Stomach (tissue), 9 donors: ENCODE measurements around the gene FERMT1. TPM values are rescaled to one million over a fixed set of nuclear protein-coding genes. Genes with fewer than 3 reads are reported as not detected.
"Not testable (repeated sequence)": the region's sequence is repeated elsewhere in the genome, so short reads cannot be mapped to it uniquely, and the experiment has no call there.

Experiments
- DNase-seq, 2 donors: peaks; one replicate each; pipeline versions ENCODE4 v3.0.0 to v3.0.0-alpha.2; 2013 to 2019
- H3K27ac ChIP-seq, 5 donors: fragments of 200-600 bp in 4 of 5; sonication (generic) in 4 of 5; one replicate each; pipeline ENCODE4 v1.5.1; 2013 to 2019; ENCODE audit warnings: mild to moderate bottlenecking in 1 of 5, moderate library complexity in 1 of 5
- H3K27me3 ChIP-seq, 3 donors: fragments of 200-600 bp; sonication (generic); one replicate each; pipeline ENCODE4 v1.5.1; 2017 to 2019; ENCODE audit warnings: mixed run types in 1 of 3
- H3K36me3 ChIP-seq, 4 donors: fragments of 200-600 bp; sonication (generic); 1 replicate in 3 of 4; 2 replicates in 1 of 4; pipeline ENCODE4 v1.5.1; 2016 to 2019
- H3K4me1 ChIP-seq, 4 donors: fragments of 200-600 bp; sonication (generic); one replicate each; pipeline ENCODE4 v1.5.1; 2016 to 2019
- H3K4me3 ChIP-seq, 4 donors: fragments of 200-600 bp; sonication (generic) in 3 of 4; one replicate each; pipeline ENCODE4 v1.5.1; 2016 to 2019; ENCODE audit warnings: mild to moderate bottlenecking in 1 of 4
- H3K9me3 ChIP-seq, 4 donors: fragments of 200-600 bp; sonication (generic); one replicate each; pipeline ENCODE4 v1.5.1; 2016 to 2019
- EP300 ChIP-seq: sonication (generic); formaldehyde crosslinking; IDR thresholded peaks from one replicate; pipeline ENCODE4 v1.6.1; 2017; ENCODE audit warnings: antibody characterized with exemption
- POLR2A ChIP-seq, 4 donors: fragments of 450-650 bp; IDR thresholded peaks; one replicate each; pipeline ENCODE4 v1.6.1; 2016; ENCODE audit warnings: antibody characterized with exemption in 4 of 4, control low read depth in 2 of 4, mild to moderate bottlenecking in 1 of 4, moderate library complexity in 1 of 4
- POLR2AphosphoS5 ChIP-seq, 3 donors: sonication (generic); formaldehyde crosslinking; IDR thresholded peaks; one replicate each; pipeline ENCODE4 v1.6.1; 2016; ENCODE audit warnings: antibody characterized with exemption in 3 of 3
- WGBS, 5 donors: extraction: QIAGEN DNeasy Blood & Tissue Kit in 3 of 5; methylation state at CpG; one replicate each; pipeline versions ENCODE4 v1.1.5 to v1.1.7; 2013 to 2018; 5-methylcytosine and 5-hydroxymethylcytosine counted together
- intact Hi-C: fragments of 100-400 bp; cut with DNase I; formaldehyde crosslinking; loops from one replicate; pipeline ENCODE4 v1.15.1; 2023; ENCODE audit warnings: low total_unique reads
- polyA plus RNA-seq, 3 donors: library from polyadenylated mRNA; stranded (reverse); fragments of 200-250 nt; gene quantifications; one replicate each; pipeline ENCODE4 v1.2.3, GENCODE V29; 2013
- total RNA-seq, 5 donors: library from RNA; depleted of rRNA; stranded (reverse); fragments of >200 nt; gene quantifications; one replicate each; pipeline versions ENCODE4 v1.1.0 to v1.2.3, GENCODE V29; 2014 to 2016
- TF ChIP-seq, protein P1 (sequence below), 7 experiments: fragments of 450-650 bp in 4 of 7; fragments of 200-600 bp in 3 of 7; sonication (generic) in 3 of 7; IDR thresholded peaks; one replicate each; pipeline ENCODE4 v1.5.1; 2016 to 2019; ENCODE audit warnings: antibody characterized with exemption in 7 of 7, control low read depth in 2 of 7, mild to moderate bottlenecking in 1 of 7
- donor health status: healthy with polysubstance abuse.
- donor health status: Bipolar disorder and iron deficiency.
- donor health status: healthy.

The FERMT1 gene
- total and polyA plus RNA-seq, 8 donors: 0.45 to 14.5 (median 7.9) TPM

DNA sequence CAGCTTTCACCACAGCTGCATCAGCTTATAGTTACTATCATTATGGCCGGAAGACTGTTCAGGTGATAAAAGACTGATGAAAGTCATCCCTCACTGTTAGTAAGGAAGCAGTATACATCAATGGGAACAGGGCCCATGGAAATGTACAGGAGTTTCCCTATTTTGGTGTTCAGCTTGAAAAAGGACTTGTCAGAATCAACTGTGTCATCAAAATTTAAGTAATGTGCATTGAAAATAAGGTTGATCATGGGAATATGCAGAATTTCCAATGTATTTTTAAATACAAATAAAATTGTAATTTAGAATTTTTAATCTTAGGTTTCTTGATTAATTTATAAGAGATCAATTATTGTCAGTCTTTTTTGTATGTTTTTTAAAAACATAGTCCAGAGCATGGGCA lies 85.7 kb downstream of the FERMT1 start:
- TF ChIP-seq POLR2A (IDR thresholded peaks at IDR 0.05) (no peak), POLR2AphosphoS5 (IDR thresholded peaks at IDR 0.05) (no peak), EP300 (no peak)
- TF ChIP-seq, protein P1, sequence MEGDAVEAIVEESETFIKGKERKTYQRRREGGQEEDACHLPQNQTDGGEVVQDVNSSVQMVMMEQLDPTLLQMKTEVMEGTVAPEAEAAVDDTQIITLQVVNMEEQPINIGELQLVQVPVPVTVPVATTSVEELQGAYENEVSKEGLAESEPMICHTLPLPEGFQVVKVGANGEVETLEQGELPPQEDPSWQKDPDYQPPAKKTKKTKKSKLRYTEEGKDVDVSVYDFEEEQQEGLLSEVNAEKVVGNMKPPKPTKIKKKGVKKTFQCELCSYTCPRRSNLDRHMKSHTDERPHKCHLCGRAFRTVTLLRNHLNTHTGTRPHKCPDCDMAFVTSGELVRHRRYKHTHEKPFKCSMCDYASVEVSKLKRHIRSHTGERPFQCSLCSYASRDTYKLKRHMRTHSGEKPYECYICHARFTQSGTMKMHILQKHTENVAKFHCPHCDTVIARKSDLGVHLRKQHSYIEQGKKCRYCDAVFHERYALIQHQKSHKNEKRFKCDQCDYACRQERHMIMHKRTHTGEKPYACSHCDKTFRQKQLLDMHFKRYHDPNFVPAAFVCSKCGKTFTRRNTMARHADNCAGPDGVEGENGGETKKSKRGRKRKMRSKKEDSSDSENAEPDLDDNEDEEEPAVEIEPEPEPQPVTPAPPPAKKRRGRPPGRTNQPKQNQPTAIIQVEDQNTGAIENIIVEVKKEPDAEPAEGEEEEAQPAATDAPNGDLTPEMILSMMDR (IDR thresholded peaks at IDR 0.05): no peak
- peaks cover 49 to 100% (median 92%) of the 10 kb centered on the region in 4 donors for H3K36me3 ChIP-seq
- H3K27me3 ChIP-seq: no peaks in the 10 kb centered on the region
- H3K4me3 ChIP-seq: no peak overlapping the region
- no peaks in the 10 kb centered on the region for H3K9me3 ChIP-seq
- no peak overlapping the region for H3K27ac ChIP-seq
- intact Hi-C loops: no loop called here
- DNase-seq: no peak
- peaks cover 11 to 37% (median 20%) of the 10 kb centered on the region in 4 donors for H3K4me1 ChIP-seq
- 91 to 100% (median 94%) methylated on average over 1 of the region's 1 CpG for WGBS, 5 donors

DNA sequence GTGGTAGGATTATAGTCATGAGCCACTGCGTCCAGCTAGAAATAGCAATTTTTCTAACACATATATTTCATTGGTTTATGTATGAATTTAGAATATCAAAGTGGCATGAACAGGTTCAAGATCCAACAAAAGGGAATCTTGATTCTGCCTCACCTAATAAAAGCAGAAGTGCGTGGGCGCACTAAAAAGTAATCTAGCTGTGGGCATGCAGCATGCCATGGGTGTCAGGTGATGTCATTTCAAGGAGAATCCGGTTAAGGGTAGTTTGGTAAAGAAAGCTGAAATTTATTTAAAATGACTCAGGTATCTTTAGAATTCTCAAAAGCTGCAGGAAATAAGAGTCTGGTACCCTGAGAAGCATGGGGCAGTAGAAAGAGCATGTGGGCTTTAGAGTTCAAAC lies 86.6 kb downstream of the FERMT1 start:
- Histone ChIP-seq H3K36me3 (peaks cover 40 to 93% (median 84%) of the 10 kb centered on the region in 4 donors), H3K4me3 (no peak overlapping the region), H3K4me1 (peaks cover 11 to 45% (median 24%) of the 10 kb centered on the region in 4 donors), H3K27me3 (no peaks in the 10 kb centered on the region), H3K27ac (peak overlapping the region in 1 of 5 donors; percentile 67), H3K9me3 (no peaks in the 10 kb centered on the region)
- WGBS, 5 donors: 93 to 98% (median 97%) methylated on average over 4 of the region's 4 CpGs
- TF ChIP-seq, protein P1 (IDR thresholded peaks at IDR 0.05): no peak
- no peak for TF ChIP-seq EP300
- TF ChIP-seq POLR2A (IDR thresholded peaks at IDR 0.05): no peak
- no peak for TF ChIP-seq POLR2AphosphoS5 (IDR thresholded peaks at IDR 0.05)
- no peak for DNase-seq
- intact Hi-C loops: no loop called here

DNA sequence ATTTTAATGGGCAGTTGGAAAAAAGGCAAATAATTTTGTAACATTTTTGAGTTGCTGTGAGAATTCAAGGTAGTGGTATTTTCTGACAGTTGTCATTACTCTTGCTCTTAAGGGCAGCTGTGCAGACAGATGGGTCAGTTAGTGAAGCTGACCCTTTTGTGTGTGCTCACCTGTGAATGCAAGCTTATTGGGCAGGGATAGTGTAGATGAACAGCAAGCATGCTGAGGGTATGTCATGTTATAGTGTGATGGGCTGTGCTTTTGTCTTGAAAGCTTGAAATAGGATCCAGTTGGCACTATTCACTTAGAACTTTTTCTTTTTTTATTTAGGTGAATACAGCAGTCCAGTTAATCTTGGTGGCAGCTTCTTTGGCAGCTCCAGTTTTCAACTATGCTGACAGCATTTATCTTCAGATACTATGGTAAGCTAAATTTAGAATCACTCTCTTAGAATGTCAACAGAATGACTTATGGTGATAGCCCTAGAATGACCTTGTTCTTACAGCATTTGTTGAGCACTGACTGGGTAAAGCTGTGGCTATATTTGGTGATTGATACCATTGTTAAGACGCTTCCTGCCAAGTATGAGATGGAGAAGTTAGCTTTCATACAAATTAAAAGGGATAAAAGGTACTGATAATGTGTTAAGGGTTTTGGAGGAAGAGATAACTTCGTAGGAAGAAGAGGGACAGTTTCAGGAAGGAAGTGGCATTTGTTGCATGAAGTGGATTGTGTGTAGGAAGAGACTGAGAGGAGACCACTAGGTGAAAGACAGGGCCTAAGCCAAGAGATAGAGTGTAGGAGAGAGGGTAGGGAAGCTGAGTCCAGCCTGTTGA lies 88.5 kb downstream of the FERMT1 start:
- H3K4me3 ChIP-seq: no peak overlapping the region
- WGBS, 5 donors: 9 to 27% (median 19%) methylated on average over 2 of the region's 2 CpGs
- intact Hi-C loops: no loop called here

DNA sequence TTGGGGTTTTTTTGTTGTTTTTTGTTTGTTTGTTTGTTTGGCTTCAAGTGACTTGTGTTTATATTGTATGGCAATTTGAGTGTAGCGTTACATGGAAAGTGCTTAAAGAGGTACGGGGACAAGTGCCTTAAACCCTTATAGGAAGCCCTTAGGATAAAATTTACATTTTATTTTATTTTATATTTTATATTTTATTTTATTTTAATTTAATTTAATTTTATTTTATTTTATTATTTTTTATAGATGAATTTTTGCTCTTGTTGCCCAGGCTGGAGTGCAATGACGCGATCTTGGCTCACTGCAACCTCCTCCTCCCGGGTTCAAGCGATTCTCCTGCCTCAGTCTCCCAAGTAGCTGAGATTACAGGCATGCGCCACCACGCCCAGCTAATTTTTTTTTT lies 89.9 kb downstream of the FERMT1 start:
- H3K27me3 ChIP-seq, intact Hi-C loops, H3K9me3 ChIP-seq, H3K27ac ChIP-seq, H3K4me3 ChIP-seq, DNase-seq: not testable (repeated sequence)
- H3K4me1 ChIP-seq: peaks cover 20 to 67% (median 40%) of the 10 kb centered on the region in 4 donors
- WGBS, 5 donors: 93 to 98% (median 95%) methylated on average over 8 of the region's 8 CpGs
- peaks cover 26 to 60% (median 51%) of the 10 kb centered on the region in 4 donors for H3K36me3 ChIP-seq

More for the DNA sequence above, 88.5 kb downstream of the FERMT1 start:
- Histone ChIP-seq H3K27me3 (no peaks in the 10 kb centered on the region), H3K9me3 (no peaks in the 10 kb centered on the region), H3K36me3 (peaks cover 33 to 74% (median 65%) of the 10 kb centered on the region in 4 donors), H3K4me1 (peaks cover 17 to 64% (median 33%) of the 10 kb centered on the region in 4 donors), H3K27ac (peak overlapping the region; percentile 28 to 68 (median 43))
- DNase-seq: peak in 1 of 2 donors; percentile 42
- peak in 1 of 3 donors; percentile 3 for TF ChIP-seq POLR2AphosphoS5 (IDR thresholded peaks at IDR 0.05)
- TF ChIP-seq POLR2A (IDR thresholded peaks at IDR 0.05): no peak

DNA sequence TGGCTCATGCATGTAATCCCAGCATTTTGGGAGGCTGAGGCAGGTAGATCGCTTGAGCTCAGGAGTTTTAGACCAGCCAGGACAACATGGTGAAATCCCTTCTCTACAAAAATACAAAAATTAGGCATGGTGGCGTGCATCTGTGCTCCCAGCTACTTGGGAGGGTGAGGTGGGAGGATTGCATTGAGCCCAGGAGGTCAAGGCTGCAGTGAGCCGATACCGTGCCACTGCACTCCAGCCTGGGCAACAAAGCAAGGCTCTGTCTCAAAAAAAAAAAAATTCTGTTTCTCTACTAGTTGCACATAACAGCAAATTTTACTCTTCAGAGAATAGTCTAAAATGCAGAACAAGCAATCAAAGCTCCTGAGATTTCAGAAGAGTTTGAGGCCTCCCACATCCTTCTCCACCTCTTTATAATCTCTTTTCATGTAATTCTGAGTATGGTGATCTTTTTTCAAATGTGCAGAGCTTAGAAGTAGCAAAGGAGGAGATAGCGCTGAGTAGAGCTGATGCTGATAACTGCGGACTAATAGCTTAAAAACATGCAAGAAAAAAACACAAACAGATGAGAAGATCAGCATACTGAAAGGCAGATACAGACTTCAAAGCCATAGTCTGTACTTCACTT lies 92.3 kb downstream of the FERMT1 start:
- Histone ChIP-seq H3K4me3 (no peak overlapping the region), H3K9me3 (no peaks in the 10 kb centered on the region), H3K27me3 (no peaks in the 10 kb centered on the region), H3K36me3 (peaks cover 11 to 49% (median 44%) of the 10 kb centered on the region in 4 donors), H3K4me1 (peaks cover 20 to 67% (median 40%) of the 10 kb centered on the region in 4 donors), H3K27ac (no peak overlapping the region)
- DNase-seq: no peak
- intact Hi-C loops: no loop called here
- no peak for TF ChIP-seq POLR2A (IDR thresholded peaks at IDR 0.05)
- no peak for TF ChIP-seq POLR2AphosphoS5 (IDR thresholded peaks at IDR 0.05)
- TF ChIP-seq, protein P1 (IDR thresholded peaks at IDR 0.05): no peak
- no peak for TF ChIP-seq EP300
- 59 to 77% (median 73%) methylated on average over 6 of the region's 6 CpGs for WGBS, 5 donors
